ENCODE measurements around the gene HBG1. TPM values are rescaled to one million over a fixed set of nuclear protein-coding genes. Genes with fewer than 3 reads are reported as not detected.

Gene HBG1
- total and polyA plus RNA-seq, 2 of the 4 experiments (the other 2 are of a cell fraction) = not detected

DNA sequence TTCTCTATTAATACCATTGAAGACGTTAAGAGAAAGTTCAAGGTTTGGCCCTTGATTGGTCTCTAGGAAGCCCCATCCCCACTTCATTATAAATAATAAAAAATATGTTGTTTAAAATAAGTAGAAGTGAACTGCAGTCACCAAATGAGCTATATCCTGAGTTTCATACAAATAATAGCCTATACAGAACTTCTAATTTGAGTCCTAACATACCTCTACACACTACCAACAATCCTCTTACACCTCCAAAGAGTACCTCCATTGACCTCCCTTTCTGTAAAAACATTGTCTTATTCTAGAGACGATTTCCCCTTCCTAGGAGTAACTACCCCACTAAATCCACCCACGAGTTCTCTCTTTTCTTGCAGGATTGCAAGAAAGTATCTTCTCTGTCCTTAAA is 8.2 kb downstream of the HBG1 start:
- ChIA-PET CTCF (no interaction called here), POLR2A (ENCODE audit: unreplicated experiment) (no interaction called here)
- Histone ChIP-seq H2BK20ac (ENCODE audit: low read depth, low read length) (no peak overlapping the region), H2AK9ac (replicated peaks; ENCODE audit: low read depth, low read length, poor library complexity) (no peak overlapping the region), H2BK120ac (ENCODE audit: low read depth, low read length) (no peak overlapping the region), H4K20me1 (ENCODE audit: insufficient read depth, low read length) (no peaks in the 10 kb centered on the region), H3K9me1 (ENCODE audit: insufficient read depth, low read length) (peaks cover 5% of the 10 kb centered on the region; the same call in 1 of the 2 replicates), H4K91ac (ENCODE audit: insufficient read depth, low read depth, low read length) (no peak overlapping the region), H3K36me3 (ENCODE audit: control insufficient read depth, insufficient read depth, low read length) (no peaks in the 10 kb centered on the region), H4K8ac (ENCODE audit: low read depth in 2 of 2, low read length in 2 of 2) (no peak overlapping the region), H3K27ac (ENCODE audit: insufficient read depth, low read length) (no peak overlapping the region), H3K23ac (ENCODE audit: low read depth, low read length) (no peak overlapping the region), H3K27me3 (ENCODE audit: control insufficient read depth, insufficient read depth, low read length) (no peaks in the 10 kb centered on the region), H3K4me3 (ENCODE audit: insufficient read depth, low read depth, low read length) (no peak overlapping the region), H3K9ac (ENCODE audit: low read depth, low read length) (no peak overlapping the region), H3K4ac (ENCODE audit: low read depth, low read length) (no peak overlapping the region), H3K56ac (ENCODE audit: extremely low read depth, insufficient read depth, low read length) (no peak overlapping the region), H2BK5ac (ENCODE audit: low read depth, low read length, poor library complexity, severe bottlenecking) (no peak overlapping the region), H3K14ac (replicated peaks; ENCODE audit: low read depth, low read length) (no peak overlapping the region), H2AFZ (replicated peaks; ENCODE audit: low read length, poor library complexity) (no peak overlapping the region), H2AK5ac (ENCODE audit: low read depth, low read length) (no peak overlapping the region), H3K79me1 (ENCODE audit: low read depth in 1 of 2, low read length in 2 of 2) (no peaks in the 10 kb centered on the region), H3K4me2 (ENCODE audit: low read depth, low read length) (no peak overlapping the region), H3K4me1 (ENCODE audit: control insufficient read depth, insufficient read depth, low read length) (peaks cover 2% of the 10 kb centered on the region; the same call in 1 of the 2 replicates), H3K18ac (ENCODE audit: low read depth, low read length) (no peak overlapping the region), H3K9me3 (ENCODE audit: control insufficient read depth, insufficient read depth, low read length) (no peaks in the 10 kb centered on the region), H4K5ac (ENCODE audit: low read depth, low read length) (no peak overlapping the region), H2BK15ac (ENCODE audit: low read depth, low read length) (no peak overlapping the region)
- ATAC-seq (ENCODE audit: low read depth) (no peak), DNase-seq (no peak)
- dilution Hi-C loops (cut with HindIII; ENCODE audit: low sequenced_read_pairs, unreplicated experiment) (no loop called here), intact Hi-C loops (cut with micrococcal nuclease) (no loop called here), in situ Hi-C loops (cut with MboI; ENCODE audit: low sequenced_read_pairs) (no loop called here)
- TF ChIP-seq RFX5 (IDR thresholded peaks at IDR 0.05; ENCODE audit: low read depth, low read length) (no peak), SMC3 (IDR thresholded peaks at IDR 0.05; ENCODE audit: low read depth, low read length) (no peak)
- WGBS, 2 experiments (ENCODE audit: extremely low coverage in 2 of 2, insufficient read length in 1 of 2) = 58% methylated on average over 2 of the region's 3 CpGs; no CpG with 5 or more reads in 1 of the 2 experiments
- BruUV-seq (replicated peaks) = no TSS peak
